GM12873 (cell line): Measurements from ENCODE around the gene PRRG4.

Experiments
- TF ChIP-seq, protein P1 (sequence below): IDR thresholded peaks from 2 replicates; pipeline ENCODE4 v1.5.1; 2012; ENCODE audit warnings: low read depth, mild to moderate bottlenecking, moderate library complexity, low read length, control low read depth; ENCODE audit not compliant: insufficient read depth; ENCODE audit errors: missing control alignments

PRRG4 gene

DNA sequence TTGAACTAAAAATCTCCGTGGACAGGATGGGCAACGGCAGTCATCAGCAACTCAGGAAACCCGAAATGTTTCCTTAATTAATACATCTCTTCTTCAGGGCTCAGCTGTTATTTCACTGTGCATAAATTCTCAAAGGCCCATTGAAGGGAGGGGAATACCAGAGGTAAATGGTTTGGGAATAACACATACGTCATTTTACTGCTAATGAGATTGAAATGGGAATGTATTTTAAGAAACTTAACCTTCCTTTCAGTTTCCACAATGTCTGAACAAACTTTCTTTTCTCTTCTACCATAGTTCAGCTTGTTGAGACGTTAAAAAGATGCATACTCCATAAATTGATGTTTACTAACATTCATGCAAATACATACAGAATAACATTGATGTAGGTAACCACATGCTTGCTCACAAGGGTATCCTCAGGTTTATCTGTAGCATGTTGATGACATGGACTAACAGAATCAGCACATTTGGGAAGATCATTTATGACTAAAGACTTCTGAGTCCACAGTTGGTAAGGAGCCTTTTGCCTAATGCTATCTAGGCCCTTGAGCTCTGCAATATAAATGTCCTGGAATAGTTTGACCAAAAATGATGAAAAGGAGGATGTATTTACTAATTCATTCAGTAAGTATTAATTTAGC is 7.7 kb upstream of the PRRG4 start:
- TF ChIP-seq, protein P1, sequence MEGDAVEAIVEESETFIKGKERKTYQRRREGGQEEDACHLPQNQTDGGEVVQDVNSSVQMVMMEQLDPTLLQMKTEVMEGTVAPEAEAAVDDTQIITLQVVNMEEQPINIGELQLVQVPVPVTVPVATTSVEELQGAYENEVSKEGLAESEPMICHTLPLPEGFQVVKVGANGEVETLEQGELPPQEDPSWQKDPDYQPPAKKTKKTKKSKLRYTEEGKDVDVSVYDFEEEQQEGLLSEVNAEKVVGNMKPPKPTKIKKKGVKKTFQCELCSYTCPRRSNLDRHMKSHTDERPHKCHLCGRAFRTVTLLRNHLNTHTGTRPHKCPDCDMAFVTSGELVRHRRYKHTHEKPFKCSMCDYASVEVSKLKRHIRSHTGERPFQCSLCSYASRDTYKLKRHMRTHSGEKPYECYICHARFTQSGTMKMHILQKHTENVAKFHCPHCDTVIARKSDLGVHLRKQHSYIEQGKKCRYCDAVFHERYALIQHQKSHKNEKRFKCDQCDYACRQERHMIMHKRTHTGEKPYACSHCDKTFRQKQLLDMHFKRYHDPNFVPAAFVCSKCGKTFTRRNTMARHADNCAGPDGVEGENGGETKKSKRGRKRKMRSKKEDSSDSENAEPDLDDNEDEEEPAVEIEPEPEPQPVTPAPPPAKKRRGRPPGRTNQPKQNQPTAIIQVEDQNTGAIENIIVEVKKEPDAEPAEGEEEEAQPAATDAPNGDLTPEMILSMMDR, result no peak

DNA sequence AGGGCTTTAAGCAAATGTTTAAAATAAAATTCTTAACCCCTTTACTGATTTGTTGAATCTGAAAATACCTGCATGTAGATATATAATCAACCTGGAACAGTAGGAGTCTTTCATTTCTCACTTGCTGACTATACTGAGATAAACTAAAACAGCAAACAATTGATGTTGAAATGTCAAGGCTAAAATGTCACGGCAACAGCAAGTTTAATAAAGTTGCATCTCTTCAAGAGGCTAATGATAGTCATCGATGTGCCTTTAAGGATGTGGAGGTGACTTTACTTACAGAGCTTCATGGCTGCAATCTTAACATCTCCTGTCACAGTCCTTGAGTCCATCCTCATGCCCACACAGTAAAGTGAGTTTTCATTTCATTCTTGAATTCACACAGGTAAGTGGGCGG is 3.6 kb upstream of the PRRG4 start:
- TF ChIP-seq, protein P1, result no peak

DNA sequence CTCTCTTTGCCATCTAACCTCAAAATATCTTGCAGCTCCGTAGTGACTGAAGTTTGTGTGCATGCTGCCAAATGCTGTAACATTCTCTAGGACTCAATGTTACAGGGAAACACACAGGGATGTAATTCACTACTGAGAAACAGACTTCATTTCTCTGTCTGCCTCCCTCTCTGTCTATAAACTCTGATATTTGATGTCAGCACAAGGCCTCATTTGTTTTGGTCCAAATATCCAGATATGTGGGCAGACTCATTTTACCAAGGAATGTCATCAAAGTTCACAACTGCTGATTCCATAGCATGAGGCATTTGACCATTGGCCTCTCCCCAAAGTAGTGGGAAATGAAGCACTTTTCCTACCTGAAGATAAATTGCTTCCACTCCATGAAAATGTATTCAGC is 2.5 kb upstream of the PRRG4 start:
- TF ChIP-seq, protein P1, result no peak

DNA sequence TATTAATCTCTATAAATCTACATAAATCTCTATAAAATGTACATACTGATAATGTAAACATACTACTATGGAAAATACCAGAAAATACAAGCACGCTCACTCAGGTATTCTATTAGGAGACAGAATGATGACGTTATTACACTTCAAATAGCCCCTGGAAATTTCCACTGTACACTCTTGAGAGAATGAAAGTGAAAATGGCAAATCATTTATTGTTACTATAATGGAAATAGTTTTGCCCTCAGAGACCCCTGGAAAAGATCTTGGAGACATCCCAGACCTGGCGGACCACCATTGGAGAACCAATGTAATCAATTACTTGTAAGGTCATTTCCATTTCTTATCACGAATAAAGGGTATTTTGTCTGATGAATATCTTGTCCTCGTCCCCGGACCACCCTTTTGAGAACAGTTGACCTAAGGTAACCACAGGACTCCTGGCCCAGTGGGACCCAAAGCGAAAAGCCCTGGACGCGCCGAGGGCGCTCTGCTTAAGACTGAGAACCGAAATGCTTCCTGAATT is 509 bp upstream of the PRRG4 start:
- TF ChIP-seq, protein P1, result no peak

DNA sequence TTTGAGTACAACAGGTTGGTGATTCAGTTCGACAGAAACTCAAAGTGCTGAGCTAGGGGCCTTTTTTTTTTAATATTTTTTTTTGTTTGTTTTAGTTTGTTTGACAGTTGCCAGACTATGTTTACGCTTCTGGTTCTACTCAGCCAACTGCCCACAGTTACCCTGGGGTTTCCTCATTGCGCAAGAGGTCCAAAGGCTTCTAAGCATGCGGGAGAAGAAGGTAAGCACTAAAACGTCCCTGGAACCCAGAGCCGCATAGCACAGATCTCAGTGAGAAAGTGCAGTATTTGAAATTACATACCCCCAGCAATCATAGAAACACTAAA is 649 bp downstream of the PRRG4 start:
- TF ChIP-seq, protein P1, result no peak

DNA sequence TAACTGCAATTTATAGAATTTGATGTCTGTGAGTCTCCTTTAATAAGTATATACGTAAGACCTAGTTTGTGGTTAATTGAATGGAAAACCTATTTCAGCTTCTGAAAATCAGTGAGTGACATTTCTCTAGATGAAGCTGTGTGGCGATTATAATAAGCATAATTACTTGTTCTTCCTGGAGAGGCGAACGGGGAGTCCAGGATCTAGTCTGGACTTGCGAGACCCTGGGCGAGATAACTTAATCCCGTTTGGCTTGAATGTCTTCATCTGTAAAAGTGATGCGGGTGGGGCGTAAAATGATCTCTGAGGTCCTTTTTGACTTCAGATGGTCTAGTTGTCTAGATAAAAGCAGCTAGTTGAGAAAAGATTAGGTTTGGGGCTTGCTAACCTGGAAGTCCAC is 1.1 kb downstream of the PRRG4 start:
- TF ChIP-seq, protein P1, result no peak

DNA sequence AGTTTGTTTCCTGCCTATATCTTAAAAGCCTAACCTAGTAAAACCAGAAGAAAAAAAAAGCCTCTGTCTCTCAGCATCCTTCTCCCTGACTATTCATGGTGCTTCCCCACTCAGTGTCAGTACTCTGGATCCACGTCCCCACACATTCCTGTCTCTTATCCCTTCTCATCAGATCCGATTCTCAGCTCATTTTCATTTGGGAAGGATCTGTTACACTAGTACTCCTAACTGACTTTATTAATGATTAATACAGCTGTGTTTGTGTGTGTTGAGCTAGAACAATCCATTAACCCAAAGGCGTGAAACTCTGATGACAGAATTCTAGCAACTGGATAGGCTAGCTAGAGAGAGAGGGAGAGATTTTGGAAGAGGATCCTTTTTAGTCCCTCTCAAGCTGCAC is 1.5 kb downstream of the PRRG4 start:
- TF ChIP-seq, protein P1, result no peak
